ENCODE data around the gene TEX10. TPM values are rescaled to one million over a fixed set of nuclear protein-coding genes. Genes with fewer than 3 reads are reported as not detected.

TEX10 gene
- total RNA-seq, 1 experiment from 2014 or later: 17.7 TPM

GRCh38 chr9:100294806-100295205, 57.9 kb downstream of the TEX10 start:
- H3K9me3 Mint-ChIP-seq (ENCODE audit: low read depth, unreplicated experiment): no peaks in the 10 kb centered on the region
- TF ChIP-seq CTCF (IDR thresholded peaks at IDR 0.05; ENCODE audit: unreplicated experiment): no peak
- no peak for DNase-seq
- CTCF ChIA-PET: no interaction called here
- H3K4me1 Mint-ChIP-seq (ENCODE audit: low read depth, unreplicated experiment): peaks cover 8% of the 10 kb centered on the region
- H3K27me3 Mint-ChIP-seq (ENCODE audit: unreplicated experiment): no peaks in the 10 kb centered on the region
- no TSS peak for BruUV-seq (replicated peaks)
- no peak overlapping the region for H3K27ac Mint-ChIP-seq (ENCODE audit: unreplicated experiment)
- H3K36me3 Mint-ChIP-seq (ENCODE audit: insufficient read depth, unreplicated experiment): peaks cover 5% of the 10 kb centered on the region
- intact Hi-C loops (cut with micrococcal nuclease; ENCODE audit: unreplicated experiment): no loop called here
- no peak overlapping the region for H3K4me3 Mint-ChIP-seq (ENCODE audit: low read depth, unreplicated experiment)

- CTCF ChIA-PET: interaction anchor here (0.7 kb wide), 1 partner anchor 9 kb away, joined by 3 read pairs; no protein-coding TSS in a partner anchor
- DNase-seq: no peak
- TF ChIP-seq CTCF (IDR thresholded peaks at IDR 0.05; ENCODE audit: unreplicated experiment): no peak
- Mint-ChIP-seq H3K27me3 (ENCODE audit: unreplicated experiment) (no peaks in the 10 kb centered on the region), H3K4me3 (ENCODE audit: low read depth, unreplicated experiment) (no peak overlapping the region), H3K36me3 (ENCODE audit: insufficient read depth, unreplicated experiment) (peaks cover 7% of the 10 kb centered on the region), H3K27ac (ENCODE audit: unreplicated experiment) (no peak overlapping the region), H3K4me1 (ENCODE audit: low read depth, unreplicated experiment) (peaks cover 8% of the 10 kb centered on the region), H3K9me3 (ENCODE audit: low read depth, unreplicated experiment) (no peaks in the 10 kb centered on the region)
- intact Hi-C loops (cut with micrococcal nuclease; ENCODE audit: unreplicated experiment): no loop called here
- no TSS peak for BruUV-seq (replicated peaks)
These were observed 58.4 kb downstream of the TEX10 start for GRCh38 chr9:100294341-100294740.

GRCh38 chr9:100292414-100292813, 60.3 kb downstream of the TEX10 start:
- TF ChIP-seq CTCF (IDR thresholded peaks at IDR 0.05; ENCODE audit: unreplicated experiment): no peak
- H3K36me3 Mint-ChIP-seq (ENCODE audit: insufficient read depth, unreplicated experiment): peaks cover 12% of the 10 kb centered on the region
- intact Hi-C loops (cut with micrococcal nuclease; ENCODE audit: unreplicated experiment): no loop called here
- no peak overlapping the region for H3K4me3 Mint-ChIP-seq (ENCODE audit: low read depth, unreplicated experiment)
- H3K4me1 Mint-ChIP-seq (ENCODE audit: low read depth, unreplicated experiment): peaks cover 8% of the 10 kb centered on the region
- no peak overlapping the region for H3K27ac Mint-ChIP-seq (ENCODE audit: unreplicated experiment)
- CTCF ChIA-PET: no interaction called here
- H3K9me3 Mint-ChIP-seq (ENCODE audit: low read depth, unreplicated experiment): peaks cover 4% of the 10 kb centered on the region
- BruUV-seq (replicated peaks): no TSS peak
- no peaks in the 10 kb centered on the region for H3K27me3 Mint-ChIP-seq (ENCODE audit: unreplicated experiment)
- no peak for DNase-seq

GRCh38 chr9:100290714-100291113, 62.0 kb downstream of the TEX10 start:
- no peak for TF ChIP-seq CTCF (IDR thresholded peaks at IDR 0.05; ENCODE audit: unreplicated experiment)
- Mint-ChIP-seq H3K36me3 (ENCODE audit: insufficient read depth, unreplicated experiment) (peaks cover 10% of the 10 kb centered on the region), H3K9me3 (ENCODE audit: low read depth, unreplicated experiment) (peaks cover 4% of the 10 kb centered on the region), H3K4me3 (ENCODE audit: low read depth, unreplicated experiment) (no peak overlapping the region), H3K27me3 (ENCODE audit: unreplicated experiment) (no peaks in the 10 kb centered on the region), H3K4me1 (ENCODE audit: low read depth, unreplicated experiment) (peaks cover 5% of the 10 kb centered on the region), H3K27ac (ENCODE audit: unreplicated experiment) (no peak overlapping the region)
- intact Hi-C loops (cut with micrococcal nuclease; ENCODE audit: unreplicated experiment): no loop called here
- no peak for DNase-seq
- CTCF ChIA-PET: no interaction called here
- BruUV-seq (replicated peaks): no TSS peak

Data from Calu3 (cell line).